ENCODE data around the gene TMEM108.

GRCh38 chr3:133376810-133377209 lies 338.6 kb downstream of the TMEM108 start:
- TF ChIP-seq CTCF (conservative IDR thresholded peaks at IDR 0.05; ENCODE audit: low read depth, low read length) (no peak), POLR2A (IDR thresholded peaks at IDR 0.05; ENCODE audit: low read depth, low read length) (no peak), FOS (IDR thresholded peaks at IDR 0.05; ENCODE audit: low read depth, low read length) (no peak), MAFK (IDR thresholded peaks at IDR 0.05; ENCODE audit: low read depth, low read length) (no peak), SMC3 (IDR thresholded peaks at IDR 0.05; ENCODE audit: low read depth, low read length) (no peak), ELK1 (IDR thresholded peaks at IDR 0.05; ENCODE audit: borderline replicate concordance, low read depth, low read length) (no peak)
